HepG2 (cell line): Measurements from ENCODE around the gene ARHGEF4. TPM values are rescaled to one million over a fixed set of nuclear protein-coding genes. Genes with fewer than 3 reads are reported as not detected.
A peak's percentile ranks its signal among the peaks of the same experiment; 100 is the strongest.

Source experiments
- MED13 ChIP-seq: sonication (generic); formaldehyde crosslinking; IDR thresholded peaks from 2 replicates; pipeline ENCODE4 v1.5.0; 2020; ENCODE audit warnings: missing genetic modification reagents
- MEIS1 ChIP-seq: sonication (generic); formaldehyde crosslinking; IDR thresholded peaks from 2 replicates; pipeline ENCODE4 v1.9.0; 2021; ENCODE audit warnings: mild to moderate bottlenecking, missing genetic modification reagents, moderate library complexity, borderline replicate concordance
- NFKB2 ChIP-seq: sonication (generic); formaldehyde crosslinking; IDR thresholded peaks from 2 replicates; pipeline ENCODE4 v1.4.0; 2020; ENCODE audit warnings: missing genetic modification reagents, borderline replicate concordance
- PAF1 ChIP-seq: IDR thresholded peaks from 2 replicates; pipeline ENCODE4 v1.6.1; 2016; ENCODE audit warnings: missing genetic modification reagents, missing compliant biosample characterization
- SAP130 ChIP-seq: IDR thresholded peaks from 2 replicates; pipeline ENCODE4 v1.6.1; 2016; ENCODE audit warnings: low read depth
- SMAD3 ChIP-seq: sonication (generic); formaldehyde crosslinking; IDR thresholded peaks from 2 replicates; pipeline ENCODE4 v1.4.0; 2020; ENCODE audit warnings: missing genetic modification reagents
- SNAPC4 ChIP-seq: sonication (generic); formaldehyde crosslinking; IDR thresholded peaks from 2 replicates; pipeline ENCODE4 v1.4.0; 2020; ENCODE audit warnings: mild to moderate bottlenecking, missing genetic modification reagents
- ZBTB3 ChIP-seq: sonication (generic); formaldehyde crosslinking; IDR thresholded peaks from 2 replicates; pipeline ENCODE4 v1.4.0; 2020; ENCODE audit warnings: low read depth, mild to moderate bottlenecking, moderate library complexity, missing genetic modification reagents, borderline replicate concordance
- ZNF367 ChIP-seq: sonication (generic); formaldehyde crosslinking; IDR thresholded peaks from 2 replicates; pipeline ENCODE4 v1.4.0; 2020; ENCODE audit warnings: missing genetic modification reagents, borderline replicate concordance
- ZNF383 ChIP-seq: sonication (generic); formaldehyde crosslinking; IDR thresholded peaks from 2 replicates; pipeline ENCODE4 v1.4.0; 2020; ENCODE audit warnings: missing genetic modification reagents, mild to moderate bottlenecking, borderline replicate concordance
- ZNF503 ChIP-seq: sonication (generic); formaldehyde crosslinking; IDR thresholded peaks from 2 replicates; pipeline ENCODE4 v1.4.0; 2020; ENCODE audit warnings: missing genetic modification reagents
- ZNF512B ChIP-seq: sonication (generic); formaldehyde crosslinking; IDR thresholded peaks from 2 replicates; pipeline ENCODE4 v1.5.1; 2020; ENCODE audit warnings: missing genetic modification reagents, mild to moderate bottlenecking, borderline replicate concordance
- ZNF543 ChIP-seq: sonication (generic); formaldehyde crosslinking; IDR thresholded peaks from 2 replicates; pipeline ENCODE4 v1.4.0; 2020; ENCODE audit warnings: mild to moderate bottlenecking, missing genetic modification reagents
- ZNF546 ChIP-seq: sonication (generic); formaldehyde crosslinking; conservative IDR thresholded peaks from 2 replicates; pipeline ENCODE4 v1.8.1; 2023; ENCODE audit warnings: mild to moderate bottlenecking, missing genetic modification reagents
- ZNF740 ChIP-seq: sonication (generic); formaldehyde crosslinking; IDR thresholded peaks from 2 replicates; pipeline ENCODE4 v1.4.0; 2020; ENCODE audit warnings: missing genetic modification reagents
- ZNF746 ChIP-seq: sonication (generic); formaldehyde crosslinking; IDR thresholded peaks from 2 replicates; pipeline ENCODE4 v1.8.0; 2022; ENCODE audit warnings: mild to moderate bottlenecking, missing genetic modification reagents
- ZNF773 ChIP-seq: sonication (generic); formaldehyde crosslinking; IDR thresholded peaks from 2 replicates; pipeline ENCODE4 v1.4.0; 2020; ENCODE audit warnings: missing genetic modification reagents, borderline replicate concordance
- ZNF790 ChIP-seq: sonication (generic); formaldehyde crosslinking; IDR thresholded peaks from 2 replicates; pipeline ENCODE4 v1.8.0; 2022; ENCODE audit warnings: missing genetic modification reagents, mild to moderate bottlenecking, borderline replicate concordance
- ZNF83 ChIP-seq: sonication (generic); formaldehyde crosslinking; IDR thresholded peaks from 2 replicates; pipeline ENCODE4 v1.4.0; 2020; ENCODE audit warnings: missing genetic modification reagents, mild to moderate bottlenecking, borderline replicate concordance
- polyA plus RNA-seq, 8 experiments: library from polyadenylated mRNA; depleted of rRNA in 3 of 8; stranded (reverse) in 7 of 8; unstranded in 1 of 8; fragments of >200 nt; fragmentation: Illumina TruSeq in 4 of 8; extraction: Trizol in 4 of 8; gene quantifications; 2 replicates each; pipeline versions ENCODE4 v1.2.1 to v1.2.3, GENCODE V29; 2011 to 2016; ENCODE audit warnings: low read depth in 4 of 8, missing spikeins in 1 of 8, mixed read lengths in 1 of 8; ENCODE audit not compliant: insufficient read depth in 1 of 8
- total RNA-seq, 5 experiments: library from RNA; depleted of rRNA; stranded (reverse); fragments of >200 nt; fragmentation: Illumina TruSeq; extraction: Trizol; gene quantifications; 2 replicates each; pipeline ENCODE4 v1.2.3, GENCODE V29; 2016; ENCODE audit warnings: low read depth in 1 of 5

The ARHGEF4 gene
- total and polyA plus RNA-seq, 2 of the 13 experiments (the other 11 are each of a cell fraction or from before 2014, with no cell fraction given): 0.11 to 0.13 TPM

- TF ChIP-seq ZNF740: no peak; the same call in 1 of the 2 replicates
- no peak for TF ChIP-seq ZNF383 (CRISPR knock-in tag)
- no peak for TF ChIP-seq ZNF746 (CRISPR knock-in tag)
- TF ChIP-seq ZNF503 (CRISPR knock-in tag): peak; percentile 35
- TF ChIP-seq ZNF543 (CRISPR knock-in tag): peak; percentile 74; the same call in 1 of the 2 replicates
- peak; percentile 9; the same call in 1 of the 2 replicates for TF ChIP-seq MED13 (CRISPR knock-in tag)
- peak; percentile 95; the same call in 1 of the 2 replicates for TF ChIP-seq ZNF790 (CRISPR knock-in tag)
- no peak for TF ChIP-seq PAF1 (CRISPR knock-in tag)
- no peak for TF ChIP-seq ZNF512B (CRISPR knock-in tag)
- no peak for TF ChIP-seq ZNF83 (CRISPR knock-in tag)
- no peak for TF ChIP-seq ZBTB3
- TF ChIP-seq SMAD3 (CRISPR knock-in tag): no peak; the same call in 1 of the 2 replicates
- no peak for TF ChIP-seq SNAPC4 (CRISPR knock-in tag)
- TF ChIP-seq ZNF367: peak; percentile 9; the same call in 1 of the 2 replicates
- no peak for TF ChIP-seq MEIS1 (CRISPR knock-in tag)
- 0 out of 2 replicates have a peak, but pooled peaks have one; percentile 9 for TF ChIP-seq NFKB2 (CRISPR knock-in tag)
- TF ChIP-seq ZNF546 (CRISPR knock-in tag): peak; percentile 93
- peak; percentile 78; the same call in 1 of the 2 replicates for TF ChIP-seq SAP130 (CRISPR knock-in tag)
- peak; percentile 57; the same call in 1 of the 2 replicates for TF ChIP-seq ZNF773 (CRISPR knock-in tag)
Observed at GRCh38 chr2:131093006-131093695, 256.4 kb downstream of the ARHGEF4 start, which contains the start of gene FAM168B (continued).
